HepG2 (cell line): ENCODE data around the gene RNASE7. TPM values are rescaled to one million over a fixed set of nuclear protein-coding genes. Genes with fewer than 3 reads are reported as not detected.

Experiments
- BATF2 ChIP-seq: sonication (generic); formaldehyde crosslinking; IDR thresholded peaks from 2 replicates; pipeline ENCODE4 v1.8.0; 2022; ENCODE audit warnings: mild to moderate bottlenecking, missing genetic modification reagents, moderate library complexity
- BCL3 ChIP-seq: sonication (generic); formaldehyde crosslinking; IDR thresholded peaks from 2 replicates; pipeline ENCODE4 v1.5.1; 2020; ENCODE audit warnings: mild to moderate bottlenecking, missing genetic modification reagents, moderate library complexity
- FOXJ3 ChIP-seq: sonication (generic); formaldehyde crosslinking; IDR thresholded peaks from 2 replicates; pipeline ENCODE4 v1.4.0; 2020; ENCODE audit warnings: missing genetic modification reagents, mild to moderate bottlenecking, borderline replicate concordance
- HDAC6 ChIP-seq: fragments of 200-600 bp; sonication (generic); IDR thresholded peaks from 2 replicates; pipeline ENCODE4 v1.7.0; 2017; ENCODE audit warnings: mild to moderate bottlenecking, antibody characterized with exemption, low read length, low read depth
- HIVEP1 ChIP-seq: sonication (generic); formaldehyde crosslinking; IDR thresholded peaks from 2 replicates; pipeline ENCODE4 v1.4.0; 2020; ENCODE audit warnings: mild to moderate bottlenecking, missing genetic modification reagents
- HMG20B ChIP-seq: conservative IDR thresholded peaks from 2 replicates; pipeline ENCODE4 v1.6.1; 2016; ENCODE audit warnings: missing genetic modification reagents, missing compliant biosample characterization
- HNF1B ChIP-seq: sonication (generic); formaldehyde crosslinking; IDR thresholded peaks from 2 replicates; pipeline ENCODE4 v1.5.1; 2020; ENCODE audit warnings: mild to moderate bottlenecking, moderate library complexity, missing genetic modification reagents
- ISL2 ChIP-seq: sonication (generic); formaldehyde crosslinking; IDR thresholded peaks from 2 replicates; pipeline ENCODE4 v1.5.0; 2020; ENCODE audit warnings: missing genetic modification reagents
- JUNB ChIP-seq: sonication (generic); formaldehyde crosslinking; IDR thresholded peaks from 2 replicates; pipeline ENCODE4 v1.8.0; 2022; ENCODE audit warnings: missing genetic modification reagents, mild to moderate bottlenecking, borderline replicate concordance
- MED1 ChIP-seq: sonication (generic); formaldehyde crosslinking; IDR thresholded peaks from 2 replicates; pipeline ENCODE4 v1.4.0; 2020; ENCODE audit warnings: missing genetic modification reagents
- MIER3 ChIP-seq: IDR thresholded peaks from 2 replicates; pipeline ENCODE4 v1.6.1; 2016; ENCODE audit warnings: missing compliant biosample characterization, borderline replicate concordance
- MLXIP ChIP-seq: sonication (generic); formaldehyde crosslinking; IDR thresholded peaks from 2 replicates; pipeline ENCODE4 v1.9.0; 2021; ENCODE audit warnings: missing genetic modification reagents, borderline replicate concordance
- RFXAP ChIP-seq: sonication (generic); formaldehyde crosslinking; IDR thresholded peaks from 2 replicates; pipeline ENCODE4 v1.4.0; 2020; ENCODE audit warnings: missing genetic modification reagents, borderline replicate concordance
- SAFB2 ChIP-seq: sonication (generic); formaldehyde crosslinking; IDR thresholded peaks from 2 replicates; pipeline ENCODE4 v1.5.1; 2020; ENCODE audit warnings: missing genetic modification reagents, low read depth, mild to moderate bottlenecking, borderline replicate concordance
- TEAD3 ChIP-seq: optimal IDR thresholded peaks from 2 replicates; pipeline ENCODE3; 2016; ENCODE audit warnings: borderline replicate concordance
- ZNF225 ChIP-seq: sonication (generic); formaldehyde crosslinking; IDR thresholded peaks from 2 replicates; pipeline ENCODE4 v1.4.0; 2020; ENCODE audit warnings: mild to moderate bottlenecking, missing genetic modification reagents
- ZNF3 ChIP-seq: IDR thresholded peaks from 2 replicates; pipeline ENCODE4 v1.7.0; 2017; ENCODE audit warnings: inconsistent platforms
- ZNF512 ChIP-seq: sonication (generic); formaldehyde crosslinking; IDR thresholded peaks from 2 replicates; pipeline ENCODE4 v1.4.0; 2020; ENCODE audit warnings: mild to moderate bottlenecking, missing genetic modification reagents
- ZNF552 ChIP-seq: sonication (generic); formaldehyde crosslinking; IDR thresholded peaks from 2 replicates; pipeline ENCODE4 v1.9.0; 2022; ENCODE audit warnings: missing genetic modification reagents, mild to moderate bottlenecking, borderline replicate concordance
- ZNF678 ChIP-seq: sonication (generic); formaldehyde crosslinking; IDR thresholded peaks from 2 replicates; pipeline ENCODE4 v1.4.0; 2020; ENCODE audit warnings: mild to moderate bottlenecking, missing genetic modification reagents
- ZSCAN9 ChIP-seq: IDR thresholded peaks from 2 replicates; pipeline ENCODE4 v1.6.1; 2016; ENCODE audit warnings: borderline replicate concordance
- ZZZ3 ChIP-seq: sonication (generic); formaldehyde crosslinking; IDR thresholded peaks from 2 replicates; pipeline ENCODE4 v1.4.0; 2020; ENCODE audit warnings: missing genetic modification reagents, mild to moderate bottlenecking, borderline replicate concordance
- polyA plus RNA-seq, 8 experiments: library from polyadenylated mRNA; depleted of rRNA in 3 of 8; stranded (reverse) in 7 of 8; unstranded in 1 of 8; fragments of >200 nt; fragmentation: Illumina TruSeq in 4 of 8; extraction: Trizol in 4 of 8; gene quantifications; 2 replicates each; pipeline versions ENCODE4 v1.2.1 to v1.2.3, GENCODE V29; 2011 to 2016; ENCODE audit warnings: low read depth in 4 of 8, missing spikeins in 1 of 8, mixed read lengths in 1 of 8; ENCODE audit not compliant: insufficient read depth in 1 of 8
- total RNA-seq, 5 experiments: library from RNA; depleted of rRNA; stranded (reverse); fragments of >200 nt; fragmentation: Illumina TruSeq; extraction: Trizol; gene quantifications; 2 replicates each; pipeline ENCODE4 v1.2.3, GENCODE V29; 2016; ENCODE audit warnings: low read depth in 1 of 5

Gene RNASE7
- total and polyA plus RNA-seq, 2 of the 13 experiments (the other 11 are each of a cell fraction or from before 2014, with no cell fraction given) = 0.04 TPM; not detected in 1

GRCh38 chr14:21014761-21015190 is 27.4 kb upstream of the RNASE7 start (continued):
- TF ChIP-seq ZNF512 (CRISPR knock-in tag) = peak; percentile 94
- TF ChIP-seq HIVEP1 = no peak
- TF ChIP-seq FOXJ3 (CRISPR knock-in tag) = no peak
- TF ChIP-seq BCL3 = no peak
- no peak for TF ChIP-seq ZNF552 (CRISPR knock-in tag)
- no peak for TF ChIP-seq JUNB (CRISPR knock-in tag)
- TF ChIP-seq MLXIP = no peak
- peak; percentile 35; the same call in 1 of the 2 replicates for TF ChIP-seq HNF1B
- no peak for TF ChIP-seq ZNF3 (CRISPR knock-in tag)
- no peak for TF ChIP-seq HDAC6
- TF ChIP-seq ZNF678 (CRISPR knock-in tag) = no peak
- TF ChIP-seq ZZZ3 (CRISPR knock-in tag) = no peak
- peak; percentile 57; the same call in 1 of the 2 replicates for TF ChIP-seq MIER3 (CRISPR knock-in tag)
- TF ChIP-seq BATF2 = no peak
- TF ChIP-seq ISL2 (CRISPR knock-in tag) = no peak
- no peak for TF ChIP-seq RFXAP (CRISPR knock-in tag)
- TF ChIP-seq MED1 (CRISPR knock-in tag) = peak; percentile 63
- no peak for TF ChIP-seq ZNF225
- TF ChIP-seq TEAD3 (CRISPR knock-in tag) = peak; percentile 97
- no peak for TF ChIP-seq SAFB2 (CRISPR knock-in tag)
- TF ChIP-seq HMG20B (CRISPR knock-in tag) = 0 out of 2 replicates have a peak, but pooled peaks have one; percentile 44
- no peak; the same call in 1 of the 2 replicates for TF ChIP-seq ZSCAN9 (CRISPR knock-in tag)
